Hepatic stellate cell (primary cell): ENCODE data around the gene RNF224.
"Not testable (repeated sequence)": the region's sequence is repeated elsewhere in the genome, so short reads cannot be mapped to it uniquely, and the experiment has no call there.

Experiments
- DNase-seq: peaks from one replicate; pipeline ENCODE4 v3.0.0; 2011; ENCODE audit warnings: low spot score

Gene RNF224

DNA sequence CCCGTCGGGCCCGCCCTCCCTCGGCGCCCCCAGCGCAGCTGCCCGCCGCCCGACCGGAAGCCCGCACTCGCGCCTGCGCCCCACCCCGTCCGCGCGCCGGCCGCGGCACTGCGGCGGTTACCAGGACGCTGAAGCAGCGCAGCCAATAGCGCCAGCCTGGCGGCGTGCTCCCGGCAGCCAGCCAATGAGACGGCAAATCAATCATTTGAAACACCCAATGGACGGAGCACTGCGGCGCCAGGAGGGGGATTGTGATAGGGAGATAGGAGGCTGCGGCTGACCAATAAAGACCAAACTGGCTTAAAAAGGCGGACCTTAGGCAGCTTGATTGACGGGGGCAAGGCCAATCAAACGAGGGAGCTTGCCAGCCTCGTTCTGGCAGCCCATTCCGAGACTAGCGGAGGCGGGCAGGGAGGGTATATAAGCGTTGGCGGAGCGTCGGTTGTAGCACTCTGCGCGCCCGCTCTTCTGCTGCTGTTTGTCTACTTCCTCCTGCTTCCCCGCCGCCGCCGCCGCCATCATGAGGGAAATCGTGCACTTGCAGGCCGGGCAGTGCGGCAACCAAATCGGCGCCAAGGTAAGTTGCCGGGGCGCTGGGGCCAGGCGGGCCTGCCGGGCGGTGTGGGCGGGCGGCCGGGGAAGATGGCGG, 13.7 kb downstream of the RNF224 start, which contains the start of gene TUBB4B:
Gene TUBB4B, plus strand, starts transcription at position 447 of the 649 bp plus-strand sequence. Its CDS starts 74 bp downstream, at position 521.
- DNase-seq, result peak; percentile 100

DNA sequence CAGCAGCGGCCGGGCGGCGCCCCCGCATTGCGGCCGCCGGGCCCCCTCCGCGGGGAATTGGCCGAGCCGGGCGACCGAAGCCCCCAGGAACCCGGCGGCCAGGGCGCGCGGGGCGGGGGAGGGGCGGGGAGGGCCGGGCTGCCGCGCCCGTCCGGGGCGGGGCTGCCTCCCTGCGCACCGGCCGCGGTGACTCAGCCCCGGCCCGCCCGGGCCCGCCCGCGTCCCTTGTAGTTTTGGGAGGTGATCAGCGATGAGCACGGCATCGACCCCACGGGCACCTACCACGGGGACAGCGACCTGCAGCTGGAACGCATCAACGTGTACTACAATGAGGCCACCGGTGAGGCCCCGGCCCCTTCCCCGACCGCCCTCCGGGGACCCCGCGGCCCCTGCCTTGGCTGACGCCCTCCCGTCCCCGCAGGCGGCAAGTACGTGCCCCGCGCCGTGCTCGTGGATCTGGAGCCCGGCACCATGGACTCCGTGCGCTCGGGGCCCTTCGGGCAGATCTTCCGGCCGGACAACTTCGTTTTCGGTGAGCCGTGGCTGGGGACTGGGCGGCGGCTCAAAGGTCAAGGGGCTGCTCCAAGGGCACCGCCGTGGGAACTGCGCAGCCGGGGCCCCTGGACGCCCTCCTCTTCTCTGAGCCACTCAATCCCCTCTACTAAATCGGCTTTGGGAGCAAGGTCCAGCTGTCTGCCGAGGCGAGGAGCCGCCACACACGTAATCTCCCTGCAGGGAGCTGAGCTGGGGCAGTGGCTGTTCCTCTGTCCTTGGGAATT, 14.4 kb downstream of the RNF224 start:
- DNase-seq, result peak; percentile 81

DNA sequence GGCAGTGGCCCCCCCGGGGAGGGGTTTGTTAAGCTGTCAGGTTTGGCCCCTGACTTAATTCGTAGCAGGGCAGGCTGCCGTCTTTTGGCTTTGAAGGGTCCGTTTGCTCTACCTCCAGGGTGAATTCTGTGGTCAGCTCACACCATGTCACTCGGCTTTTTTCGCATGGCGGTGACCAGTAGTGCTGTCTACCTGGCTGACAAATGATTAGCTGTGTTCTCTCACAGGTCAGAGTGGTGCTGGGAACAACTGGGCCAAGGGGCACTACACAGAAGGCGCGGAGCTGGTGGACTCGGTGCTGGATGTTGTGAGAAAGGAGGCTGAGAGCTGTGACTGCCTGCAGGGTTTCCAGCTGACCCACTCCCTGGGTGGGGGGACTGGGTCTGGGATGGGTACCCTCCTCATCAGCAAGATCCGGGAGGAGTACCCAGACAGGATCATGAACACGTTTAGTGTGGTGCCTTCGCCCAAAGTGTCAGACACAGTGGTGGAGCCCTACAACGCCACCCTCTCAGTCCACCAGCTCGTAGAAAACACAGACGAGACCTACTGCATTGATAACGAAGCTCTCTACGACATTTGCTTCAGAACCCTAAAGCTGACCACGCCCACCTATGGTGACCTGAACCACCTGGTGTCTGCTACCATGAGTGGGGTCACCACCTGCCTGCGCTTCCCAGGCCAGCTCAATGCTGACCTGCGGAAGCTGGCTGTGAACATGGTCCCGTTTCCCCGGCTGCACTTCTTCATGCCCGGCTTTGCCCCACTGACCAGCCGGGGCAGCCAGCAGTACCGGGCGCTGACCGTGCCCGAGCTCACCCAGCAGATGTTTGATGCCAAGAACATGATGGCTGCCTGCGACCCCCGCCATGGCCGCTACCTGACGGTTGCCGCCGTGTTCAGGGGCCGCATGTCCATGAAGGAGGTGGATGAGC, 15.2 kb downstream of the RNF224 start:
- no peak for DNase-seq

DNA sequence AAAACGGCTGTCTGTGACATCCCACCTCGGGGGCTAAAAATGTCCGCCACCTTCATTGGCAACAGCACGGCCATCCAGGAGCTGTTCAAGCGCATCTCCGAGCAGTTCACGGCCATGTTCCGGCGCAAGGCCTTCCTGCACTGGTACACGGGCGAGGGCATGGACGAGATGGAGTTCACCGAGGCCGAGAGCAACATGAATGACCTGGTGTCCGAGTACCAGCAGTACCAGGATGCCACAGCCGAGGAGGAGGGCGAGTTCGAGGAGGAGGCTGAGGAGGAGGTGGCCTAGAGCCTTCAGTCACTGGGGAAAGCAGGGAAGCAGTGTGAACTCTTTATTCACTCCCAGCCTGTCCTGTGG, 15.9 kb downstream of the RNF224 start:
- not testable (repeated sequence) for DNase-seq

DNA sequence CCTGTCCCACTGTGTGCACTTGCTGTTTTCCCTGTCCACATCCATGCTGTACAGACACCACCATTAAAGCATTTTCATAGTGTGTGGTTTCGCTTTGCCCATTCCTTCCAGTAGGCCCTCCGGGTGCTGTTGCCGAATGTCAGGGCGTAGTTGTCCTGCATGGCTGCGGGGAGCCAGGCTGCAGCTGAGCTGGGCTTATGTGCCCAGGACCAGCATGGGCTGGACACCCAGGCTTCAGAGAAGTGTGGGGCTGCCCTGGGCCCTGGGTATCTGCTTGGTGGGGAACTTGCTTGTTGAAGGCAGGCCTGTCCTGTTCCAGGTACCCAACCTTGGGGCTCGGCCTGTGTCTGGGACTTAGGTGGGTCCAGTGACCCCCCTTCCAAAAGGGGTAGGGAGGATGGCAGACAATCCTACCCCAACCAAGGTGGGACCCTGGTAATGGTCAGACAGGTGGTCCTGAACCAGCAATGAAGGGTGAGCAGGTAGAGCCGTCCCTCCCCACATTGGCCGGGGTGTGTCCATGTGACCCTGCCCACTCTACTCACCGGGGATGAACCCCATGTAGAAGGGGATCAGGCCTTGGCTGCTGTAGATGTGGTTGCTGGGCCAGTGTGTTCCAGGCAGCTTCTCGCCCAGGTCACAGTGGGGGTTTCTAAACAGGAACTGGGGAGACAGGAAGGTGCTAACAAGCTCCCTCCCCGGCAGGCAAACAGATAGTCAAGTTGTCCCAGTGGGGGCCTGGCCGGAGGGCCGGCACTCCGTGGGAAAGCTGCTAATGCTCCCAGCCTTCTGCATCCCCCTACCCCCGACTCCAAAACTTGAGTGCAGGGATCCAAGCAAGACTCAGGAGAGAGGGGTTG, 16.6 kb downstream of the RNF224 start:
- DNase-seq, result no peak

DNA sequence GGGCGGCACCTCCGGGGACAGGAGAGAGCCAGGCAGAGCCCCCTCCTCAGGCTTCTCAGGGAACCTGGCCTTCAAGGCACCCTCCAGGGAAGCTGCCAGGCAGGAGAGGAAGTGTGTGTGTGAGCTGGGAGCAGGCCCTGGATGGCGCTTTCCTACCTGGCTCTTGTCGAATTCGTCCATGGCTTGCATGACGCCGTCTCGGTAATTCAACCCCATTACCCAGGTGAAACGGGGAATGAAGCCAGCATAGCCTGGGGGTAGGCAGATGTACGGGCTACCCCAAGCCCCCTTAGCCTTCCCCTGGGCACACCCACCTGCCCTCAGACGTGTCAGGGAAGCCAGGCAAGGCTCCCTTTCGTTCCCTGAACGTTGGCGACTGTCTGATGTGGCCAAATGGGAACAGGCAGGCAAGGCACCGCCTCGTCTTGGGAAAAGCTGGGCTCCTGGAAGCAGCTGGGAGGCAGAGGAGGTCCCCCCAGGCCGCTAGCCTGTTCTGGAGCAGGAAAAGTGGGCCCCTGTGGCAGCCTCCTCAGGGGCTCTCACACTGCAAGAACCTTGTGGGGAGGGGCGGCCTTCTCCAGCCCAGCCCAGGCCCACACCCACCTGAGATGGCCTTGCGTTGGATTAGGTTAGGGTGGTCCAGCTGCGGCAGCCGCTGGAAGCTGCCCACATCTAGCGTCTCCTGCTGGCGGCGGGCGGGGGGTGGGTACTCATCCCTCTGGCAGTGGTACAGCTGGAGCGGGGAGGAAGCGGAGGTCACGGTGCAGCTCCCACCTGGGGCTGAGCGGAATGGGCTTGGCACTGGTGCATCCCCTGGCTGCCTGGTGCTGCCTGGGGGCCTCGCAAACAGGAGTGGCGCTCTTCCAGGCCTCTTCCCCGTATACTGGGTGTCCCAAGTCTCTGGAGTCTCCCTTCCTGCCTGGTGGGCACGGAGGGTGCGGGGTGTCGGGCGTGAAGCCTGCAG, 17.5 kb downstream of the RNF224 start:
- no peak for DNase-seq

DNA sequence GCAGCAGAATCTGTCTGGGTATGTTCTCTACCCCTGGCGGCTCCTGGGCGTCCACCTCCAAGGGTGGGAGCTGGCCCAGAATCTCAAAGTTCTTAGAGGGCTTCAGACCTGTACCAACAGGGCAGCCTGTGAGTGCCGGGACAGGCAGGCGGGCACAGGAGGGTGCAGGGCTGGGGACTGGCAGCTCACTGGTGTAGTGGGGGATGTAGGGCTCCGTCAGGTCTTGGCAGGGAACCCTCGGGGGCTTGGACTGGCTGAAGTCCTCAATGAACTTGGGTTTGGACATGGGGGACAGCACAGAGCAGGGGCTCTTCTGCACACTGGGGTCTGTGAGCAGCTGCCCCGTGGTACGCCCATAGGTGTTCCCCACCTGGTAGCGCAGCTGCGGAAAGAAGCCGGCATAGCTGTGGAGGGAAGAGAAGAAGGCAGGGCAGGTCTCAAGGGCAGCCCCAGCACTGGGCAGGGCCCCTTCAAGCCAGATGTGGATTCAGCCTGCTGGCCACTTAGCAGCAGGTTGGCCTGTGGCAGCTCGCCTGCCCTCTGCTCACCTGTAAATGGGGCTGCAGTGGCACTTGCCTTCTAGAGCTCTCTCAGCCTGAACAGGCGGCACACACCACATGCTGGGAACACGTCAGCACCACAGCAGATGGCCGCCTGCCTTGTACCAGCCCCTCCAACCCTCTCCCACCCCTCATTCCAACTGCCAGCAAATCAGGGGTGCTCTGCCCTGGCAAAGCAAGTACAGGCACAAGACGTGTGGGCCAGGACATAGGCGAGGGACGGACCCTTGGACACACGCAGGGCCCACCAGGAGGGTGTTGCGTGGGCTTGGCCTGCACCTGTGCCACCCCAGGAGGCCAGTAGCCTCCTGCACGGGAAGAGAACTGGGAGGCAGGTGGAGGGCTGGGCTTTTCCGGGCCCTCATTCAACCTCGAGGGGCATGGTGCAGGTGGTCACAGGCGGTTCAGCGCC, 18.4 kb downstream of the RNF224 start:
- DNase-seq, result no peak

DNA sequence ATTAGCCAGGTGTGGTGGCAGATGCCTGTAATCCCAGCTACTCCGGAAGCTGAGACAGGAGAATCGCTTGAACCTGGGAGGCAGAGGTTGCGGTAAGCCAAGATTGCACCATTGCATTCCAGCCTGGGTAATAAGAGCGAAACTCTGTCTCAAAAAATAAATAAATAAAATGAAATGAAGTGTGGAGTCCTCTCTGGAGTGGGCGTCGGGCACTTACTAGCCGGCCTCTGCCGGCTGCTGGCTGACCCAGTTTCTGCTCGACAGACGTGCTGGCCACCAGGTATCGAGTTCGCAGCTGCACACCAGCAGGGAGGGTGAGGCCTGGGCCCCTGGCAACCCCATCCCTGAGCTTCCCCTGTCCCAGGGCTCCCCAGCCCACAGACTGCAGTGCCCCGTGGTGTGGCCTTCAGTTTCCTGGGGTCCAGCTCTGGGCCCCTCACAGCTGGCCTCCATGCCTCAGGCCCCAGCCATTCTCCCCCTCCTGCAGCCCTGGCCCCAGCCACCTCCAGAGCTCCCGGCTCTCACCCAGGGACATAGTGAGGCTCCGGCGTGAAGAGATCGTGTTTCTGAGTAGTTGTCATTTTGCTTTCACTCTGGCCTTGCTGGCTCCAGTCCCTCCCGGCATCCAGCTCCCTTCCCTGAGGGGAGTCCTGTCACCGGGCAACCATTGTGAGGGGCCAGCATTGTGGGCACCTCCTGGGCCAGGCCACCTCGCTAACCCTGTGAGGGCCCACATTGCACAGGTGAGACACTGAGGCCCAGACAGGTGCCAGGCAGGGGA, 20.0 kb downstream of the RNF224 start:
- DNase-seq, result no peak

DNA sequence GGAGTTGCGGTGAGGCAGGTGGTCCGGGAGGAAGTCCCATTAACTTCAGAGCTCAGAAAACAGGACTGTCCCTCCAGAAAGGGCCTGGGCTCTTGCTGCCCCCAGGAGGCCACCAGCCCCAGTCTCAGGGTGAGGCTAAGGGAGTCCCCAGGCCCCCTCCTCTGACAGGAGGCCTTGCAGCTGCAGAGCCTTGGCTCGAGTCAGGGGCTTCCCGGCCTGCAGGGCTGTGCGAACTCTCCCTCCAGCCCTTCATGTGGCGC, 20.5 kb downstream of the RNF224 start:
- no peak for DNase-seq

DNA sequence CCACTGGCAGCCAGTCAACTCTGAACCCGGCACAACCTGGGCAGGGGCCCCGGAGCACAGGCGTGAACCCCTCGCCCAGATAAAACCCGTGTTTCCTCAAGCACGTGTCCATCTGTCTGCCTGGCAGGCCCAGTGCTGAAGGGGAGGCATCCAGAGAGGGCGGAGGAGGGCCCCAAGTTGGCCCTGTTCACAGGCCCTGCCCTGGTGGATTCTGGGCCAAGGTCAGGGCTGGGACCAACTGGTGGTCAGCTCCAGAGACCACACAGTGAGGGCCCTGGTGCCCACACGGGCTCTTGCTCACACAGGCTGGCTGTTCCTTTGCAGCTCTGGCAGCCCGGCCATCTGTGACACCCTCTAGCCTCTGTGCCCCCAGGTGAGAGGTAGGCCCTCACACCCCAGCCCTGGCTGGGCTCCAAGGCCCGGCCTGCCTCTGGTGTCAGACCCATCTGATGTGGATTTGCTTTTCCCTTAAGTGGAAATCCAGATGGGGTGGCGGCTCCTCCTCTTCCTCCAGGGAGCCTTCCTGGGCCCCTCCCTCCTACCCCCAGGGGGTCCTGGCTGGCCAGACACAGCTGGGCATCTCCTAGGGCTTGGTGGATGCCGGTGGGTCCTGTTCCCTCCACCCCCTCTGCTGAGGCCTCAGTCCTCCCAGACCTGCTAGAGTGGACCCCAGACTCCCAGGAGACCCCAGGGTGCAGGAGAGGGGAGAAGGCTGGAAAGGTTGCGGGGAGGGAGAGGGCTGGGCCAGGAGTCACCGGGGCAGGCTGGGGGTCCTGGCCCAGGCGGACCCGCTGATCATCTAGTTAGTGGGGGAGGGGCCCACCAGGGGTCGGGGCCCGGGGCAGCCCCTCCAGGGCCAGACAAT, 23.3 kb downstream of the RNF224 start:
- DNase-seq, result no peak

DNA sequence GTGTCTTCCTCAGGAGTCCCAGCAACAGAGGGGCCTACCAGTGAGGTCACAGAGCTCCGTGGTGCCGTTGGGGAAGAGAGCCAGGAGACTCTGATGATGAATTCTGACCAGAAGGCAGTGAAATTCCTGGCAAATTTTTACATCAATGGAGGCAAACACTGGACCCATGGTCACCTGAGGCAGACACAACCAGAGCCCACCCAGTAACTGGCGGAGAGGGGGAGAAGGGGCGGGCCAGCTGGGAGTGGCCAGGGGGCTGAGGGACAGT, 23.8 kb downstream of the RNF224 start, which contains the start of gene STPG3:
Gene STPG3, plus strand, starts transcription at position 93 of the 268 bp plus-strand sequence. Its CDS starts 1 bp downstream, at position 94.
- no peak for DNase-seq

DNA sequence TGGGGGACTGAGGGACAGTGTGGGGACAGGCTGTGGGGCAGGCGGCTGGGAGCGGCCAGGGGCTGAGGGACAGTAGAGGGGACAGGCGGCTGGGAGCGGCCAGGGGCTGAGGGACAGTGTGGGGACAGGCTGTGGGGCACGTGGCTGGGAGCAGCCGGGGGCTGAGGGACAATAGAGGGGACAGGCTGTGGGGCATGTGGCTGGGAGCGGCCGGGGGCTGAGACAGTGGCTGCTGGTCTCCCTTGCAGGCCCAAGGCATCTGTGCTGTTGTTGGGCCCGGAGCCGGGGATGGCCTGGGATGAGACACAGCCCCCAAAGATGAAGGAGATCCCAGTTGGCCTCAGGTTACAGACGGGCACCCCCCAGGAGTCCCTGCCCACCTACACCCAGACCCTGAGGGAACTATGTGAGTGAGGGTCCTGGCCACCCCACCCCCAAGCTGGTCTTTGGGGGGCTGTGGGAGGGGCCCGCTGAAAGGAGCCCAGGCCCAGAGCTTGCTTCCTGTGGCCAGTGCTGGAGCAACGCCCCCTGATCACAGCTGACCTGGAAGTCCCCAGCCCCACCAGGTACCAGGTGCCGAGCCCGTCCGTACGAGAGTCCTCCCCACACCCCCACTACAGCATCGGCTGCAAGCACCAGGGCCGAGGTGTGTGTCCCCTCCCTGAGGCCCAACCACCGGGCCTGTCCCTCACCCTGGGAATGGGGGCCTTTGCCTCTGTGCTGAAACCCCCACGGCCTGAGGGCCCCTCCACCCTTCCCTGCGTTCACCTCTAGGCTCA, 24.4 kb downstream of the RNF224 start:
- DNase-seq, result no peak

DNA sequence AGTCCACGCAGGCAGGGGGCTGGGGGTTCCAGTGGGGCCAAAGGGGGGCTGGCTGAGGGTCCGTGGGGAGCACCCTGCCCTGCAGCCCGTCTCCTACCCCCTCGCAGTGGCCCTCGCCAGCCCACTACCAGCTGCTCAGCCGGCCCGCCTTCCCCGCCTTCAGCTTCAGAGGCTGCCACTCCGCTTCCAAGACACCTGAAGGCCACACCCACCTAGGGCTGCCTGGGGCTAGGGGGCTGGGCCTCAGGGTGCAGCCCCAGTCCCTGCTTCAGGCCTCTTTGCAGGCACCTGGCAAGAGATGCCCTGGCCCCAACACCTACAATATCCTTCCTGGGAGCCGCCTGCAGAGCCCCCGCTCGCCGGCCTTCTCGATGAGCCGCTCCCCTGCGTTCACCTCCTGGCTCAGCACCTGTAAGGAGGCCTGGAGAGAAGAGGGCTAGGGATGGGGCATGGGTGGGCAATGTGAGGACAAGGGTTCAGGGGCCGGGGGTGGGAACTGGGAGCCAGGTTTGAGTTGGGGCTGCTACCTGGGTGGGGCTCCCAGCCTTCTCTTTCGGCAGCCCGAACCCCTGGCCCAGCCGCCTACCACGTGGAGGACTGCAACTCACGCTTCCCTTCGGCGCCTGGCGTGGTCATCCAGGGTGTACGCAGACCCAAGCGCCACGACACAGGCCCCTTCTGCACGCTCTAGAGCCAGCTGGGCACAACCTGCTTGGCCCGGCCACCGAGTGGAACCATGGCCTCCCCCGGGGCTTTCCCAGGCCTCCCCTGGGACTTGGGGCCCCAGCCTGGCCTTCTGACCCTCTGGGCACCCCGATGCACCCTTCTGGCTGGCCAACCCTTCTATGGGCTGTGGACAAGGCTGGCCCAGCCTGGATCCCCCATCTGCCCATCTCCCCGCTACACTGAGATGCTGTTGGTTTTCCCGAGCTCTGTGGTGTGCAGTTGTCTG, 25.5 kb downstream of the RNF224 start:
- DNase-seq, result no peak

DNA sequence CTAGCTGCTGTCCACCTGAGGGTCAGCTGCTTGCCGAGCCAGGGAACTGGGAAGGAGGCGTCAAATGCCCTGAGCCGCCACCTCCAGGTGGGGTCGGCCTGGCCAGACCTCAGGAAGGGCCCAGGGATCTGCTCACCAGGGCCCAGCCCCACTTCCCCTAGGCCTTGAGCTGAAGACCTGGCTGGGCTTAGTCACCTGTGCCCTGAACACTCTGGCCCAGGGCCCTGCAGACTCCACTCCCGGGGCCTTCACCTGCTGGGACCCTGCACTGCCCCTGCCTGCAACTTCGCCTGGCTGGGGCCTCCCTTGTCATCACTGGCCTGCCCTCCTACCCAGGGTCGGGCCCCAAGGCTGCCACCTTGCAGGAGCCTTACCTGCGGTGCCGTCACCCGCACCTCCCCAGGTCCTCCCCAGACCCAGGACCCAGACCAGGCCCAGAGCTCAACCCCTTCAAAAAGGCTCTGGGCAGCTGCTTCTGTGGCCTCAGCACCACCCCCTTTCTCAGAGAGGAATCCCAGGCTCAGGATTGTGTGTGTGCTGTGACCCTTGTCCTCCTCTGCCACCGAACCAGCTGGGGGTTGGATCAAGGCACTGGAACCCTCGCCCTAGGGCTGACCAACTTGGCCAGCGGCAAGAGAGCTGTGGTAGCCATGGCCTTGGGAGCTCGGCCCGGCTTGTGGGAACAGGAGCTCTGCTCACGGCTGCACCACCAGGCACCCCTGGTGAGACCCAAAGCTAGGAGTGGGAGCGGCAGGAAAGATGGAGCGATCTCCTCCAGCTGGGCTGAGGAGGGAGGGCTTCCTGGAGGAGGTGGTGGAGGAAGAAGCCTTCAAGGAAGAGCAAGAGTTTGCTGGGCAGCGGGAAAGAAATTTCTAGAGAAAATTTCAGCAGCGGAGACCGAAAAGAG, 26.7 kb downstream of the RNF224 start:
- DNase-seq, result no peak
